Activated B cell treated with CpG ODN at 0.5 μM for 24 hours (primary cell): Measurements from ENCODE around the gene TRIM31. TPM values are rescaled to one million over a fixed set of nuclear protein-coding genes. Genes with fewer than 3 reads are reported as not detected.

ENCODE experiments used
- ATAC-seq: fragments of 200-7000 bp; cut with Tn5 transposase; one replicate; pipeline ENCODE4 v1.10.0; 2021; ENCODE audit warnings: low read depth, mild to moderate bottlenecking, moderate library complexity
- CTCF ChIA-PET: fragments of 350-600 bp; sonication (Branson Sonifier 250); formaldehyde crosslinking; loops from one replicate; lab custom pipeline; 2021; ENCODE audit warnings: antibody characterized with exemption; lab: Charles Lee
- POLR2A ChIA-PET: fragments of 350-600 bp; sonication (Branson Sonifier 250); formaldehyde crosslinking; loops from one replicate; lab custom pipeline; 2021; ENCODE audit warnings: antibody characterized with exemption; lab: Charles Lee
- DNase-seq: peaks from one replicate; pipeline ENCODE4 v3.0.0; 2022
- H3K27ac Mint-ChIP-seq: one replicate; pipeline ENCODE4 v1.8.0; 2020; ENCODE audit warnings: mixed read lengths
- H3K27me3 Mint-ChIP-seq: one replicate; pipeline ENCODE4 v1.8.0; 2021; ENCODE audit warnings: mixed read lengths
- H3K36me3 Mint-ChIP-seq: one replicate; pipeline ENCODE4 v1.8.0; 2021; ENCODE audit warnings: low read depth, mixed read lengths
- H3K4me1 Mint-ChIP-seq: one replicate; pipeline ENCODE4 v1.8.0; 2021; ENCODE audit warnings: mixed read lengths
- H3K4me3 Mint-ChIP-seq: one replicate; pipeline ENCODE4 v1.8.0; 2020; ENCODE audit warnings: mild to moderate bottlenecking, mixed read lengths
- H3K9me3 Mint-ChIP-seq: one replicate; pipeline ENCODE4 v1.8.0; 2020; ENCODE audit warnings: mixed read lengths
- CTCF ChIP-seq: fragments of 200-600 bp; IDR thresholded peaks from one replicate; pipeline ENCODE4 v1.8.0; 2022; ENCODE audit warnings: antibody characterized with exemption, mild to moderate bottlenecking
- intact Hi-C: fragments of 100-400 bp; cut with micrococcal nuclease; formaldehyde crosslinking; loops from one replicate; pipeline ENCODE4 v1.15.1; 2024
- total RNA-seq: library from RNA; stranded (reverse); gene quantifications from 2 replicates; pipeline ENCODE4 v1.2.3, GENCODE V29; 2022

Gene TRIM31
- total RNA-seq, 1 donor from 2014 or later: not detected

- no peaks in the 10 kb centered on the region for H3K9me3 Mint-ChIP-seq
- peak overlapping the region; percentile 64 for H3K4me3 Mint-ChIP-seq
- H3K27me3 Mint-ChIP-seq: peaks cover 60% of the 10 kb centered on the region
- POLR2A ChIA-PET: no interaction called here
- DNase-seq (no peak), ATAC-seq (no peak)
- intact Hi-C loops: loop anchor here (5.0 kb wide), 1 partner anchor 112 kb away; the partner anchor contains the start of gene TRIM26
- peaks cover 40% of the 10 kb centered on the region for H3K4me1 Mint-ChIP-seq
- H3K27ac Mint-ChIP-seq: no peak overlapping the region
- TF ChIP-seq CTCF: no peak
- no peaks in the 10 kb centered on the region for H3K36me3 Mint-ChIP-seq
- CTCF ChIA-PET: no interaction called here
Measured at GRCh38 chr6:30100154-30100553, 12.7 kb downstream of the TRIM31 start.

GRCh38 chr6:30097902-30098768 lies 14.8 kb downstream of the TRIM31 start:
- peaks cover 70% of the 10 kb centered on the region for H3K27me3 Mint-ChIP-seq
- intact Hi-C loops: no loop called here
- H3K4me1 Mint-ChIP-seq: peaks cover 34% of the 10 kb centered on the region
- ATAC-seq: no peak
- no peak for DNase-seq
- H3K9me3 Mint-ChIP-seq: no peaks in the 10 kb centered on the region
- no peak for TF ChIP-seq CTCF
- H3K27ac Mint-ChIP-seq: no peak overlapping the region
- H3K4me3 Mint-ChIP-seq: no peak overlapping the region
- ChIA-PET POLR2A (no interaction called here), CTCF (no interaction called here)
- no peaks in the 10 kb centered on the region for H3K36me3 Mint-ChIP-seq

- Mint-ChIP-seq H3K27me3 (peaks cover 82% of the 10 kb centered on the region), H3K4me3 (no peak overlapping the region), H3K4me1 (peaks cover 23% of the 10 kb centered on the region), H3K36me3 (no peaks in the 10 kb centered on the region), H3K27ac (no peak overlapping the region), H3K9me3 (no peaks in the 10 kb centered on the region)
- ChIA-PET CTCF (no interaction called here), POLR2A (no interaction called here)
- no peak for TF ChIP-seq CTCF
- DNase-seq (no peak), ATAC-seq (no peak)
- intact Hi-C loops: no loop called here
Measured at GRCh38 chr6:30096829-30097228, 16.1 kb downstream of the TRIM31 start.

- Mint-ChIP-seq H3K36me3 (no peaks in the 10 kb centered on the region), H3K4me1 (peaks cover 3% of the 10 kb centered on the region), H3K27ac (no peak overlapping the region), H3K27me3 (peaks cover 83% of the 10 kb centered on the region), H3K4me3 (no peak overlapping the region), H3K9me3 (no peaks in the 10 kb centered on the region)
- ChIA-PET POLR2A (no interaction called here), CTCF (interaction anchor here (1.2 kb wide), 1 partner anchor 9 kb away, joined by 4 read pairs; no protein-coding TSS in a partner anchor)
- intact Hi-C loops: no loop called here
- ATAC-seq (no peak), DNase-seq (no peak)
- no peak for TF ChIP-seq CTCF
Measured at GRCh38 chr6:30093951-30094661, 18.8 kb downstream of the TRIM31 start.
